Loucy (cell line): ENCODE results near the gene CALU.

ENCODE experiments used
- H2AFZ ChIP-seq: fragments of 200-600 bp; sonication (generic); 2 replicates; pipeline ENCODE4 v1.6.0; 2016; ENCODE audit warnings: antibody characterized with exemption, mild to moderate bottlenecking, low read length, moderate library complexity
- H3F3A ChIP-seq: fragments of 200-600 bp; 2 replicates; pipeline ENCODE4 v1.6.0; 2016; ENCODE audit warnings: antibody characterized with exemption, low read depth, mild to moderate bottlenecking
- H3K27me3 ChIP-seq: fragments of 200-600 bp; sonication (generic); 2 replicates; pipeline ENCODE4 v1.6.1; 2014; ENCODE audit warnings: low read length, mild to moderate bottlenecking; ENCODE audit not compliant: insufficient read depth, poor library complexity, severe bottlenecking
- H3K36me3 ChIP-seq: fragments of 200-600 bp; sonication (generic); 2 replicates; pipeline ENCODE4 v1.6.1; 2016; ENCODE audit warnings: low read length; ENCODE audit not compliant: insufficient read depth
- H3K4me1 ChIP-seq: fragments of 200-600 bp; sonication (generic); 2 replicates; pipeline ENCODE4 v1.5.1; 2014; ENCODE audit warnings: low read length, mild to moderate bottlenecking; ENCODE audit not compliant: insufficient read depth, poor library complexity, severe bottlenecking
- H3K4me2 ChIP-seq: fragments of 200-600 bp; sonication (generic); 2 replicates; pipeline ENCODE4 v1.6.0; 2014; ENCODE audit warnings: antibody characterized with exemption, low read length, low read depth, mild to moderate bottlenecking; ENCODE audit not compliant: poor library complexity, severe bottlenecking
- H3K4me3 ChIP-seq: fragments of 200-600 bp; sonication (generic); 2 replicates; pipeline ENCODE4 v1.5.1; 2014; ENCODE audit warnings: low read length, mild to moderate bottlenecking, mixed read lengths; ENCODE audit not compliant: poor library complexity, severe bottlenecking
- H3K79me2 ChIP-seq: fragments of 200-600 bp; sonication (generic); 2 replicates; pipeline ENCODE4 v1.6.1; 2014; ENCODE audit warnings: low read length; ENCODE audit not compliant: insufficient read depth
- H3K9ac ChIP-seq: fragments of 200-600 bp; sonication (generic); 2 replicates; pipeline ENCODE4 v1.6.0; 2014; ENCODE audit warnings: mild to moderate bottlenecking, low read depth, low read length, moderate library complexity; ENCODE audit not compliant: poor library complexity, severe bottlenecking
- H3K9me2 ChIP-seq: fragments of 200-600 bp; sonication (generic); replicated peaks from 2 replicates; pipeline ENCODE4 v1.6.1; 2016; ENCODE audit warnings: low read depth, low read length, mixed read lengths
- H3K9me3 ChIP-seq: fragments of 200-600 bp; sonication (generic); 2 replicates; pipeline ENCODE4 v1.6.1; 2014; ENCODE audit warnings: mild to moderate bottlenecking, antibody characterized with exemption, low read length, low read depth; ENCODE audit not compliant: insufficient read depth
- H4K20me1 ChIP-seq: fragments of 200-600 bp; sonication (generic); 2 replicates; pipeline ENCODE4 v1.6.0; 2014; ENCODE audit warnings: antibody characterized with exemption, low read length, mild to moderate bottlenecking; ENCODE audit not compliant: insufficient read depth, poor library complexity, severe bottlenecking
- CTCF ChIP-seq: fragments of 200-600 bp; sonication (generic); conservative IDR thresholded peaks from 2 replicates; pipeline ENCODE4 v1.5.1; 2014; ENCODE audit warnings: mild to moderate bottlenecking, antibody characterized with exemption, low read length
- EZH2phosphoT487 ChIP-seq: fragments of 200-600 bp; IDR thresholded peaks from 2 replicates; pipeline ENCODE4 v1.6.1; 2018; ENCODE audit warnings: antibody characterized with exemption, mild to moderate bottlenecking, moderate library complexity, borderline replicate concordance

CALU gene

GRCh38 chr7:128729494-128729893, 9.7 kb upstream of the CALU start:
- H3K4me3 ChIP-seq: no peak overlapping the region
- peaks cover 12% of the 10 kb centered on the region for H3K4me1 ChIP-seq
- no peaks in the 10 kb centered on the region for H3K79me2 ChIP-seq
- H4K20me1 ChIP-seq: no peaks in the 10 kb centered on the region
- no peak for TF ChIP-seq EZH2phosphoT487
- TF ChIP-seq CTCF: no peak
- no peaks in the 10 kb centered on the region for H3K27me3 ChIP-seq
- no peaks in the 10 kb centered on the region for H3K36me3 ChIP-seq
- no peak overlapping the region for H3K9ac ChIP-seq
- no peak overlapping the region for H3K4me2 ChIP-seq
- H2AFZ ChIP-seq: no peak overlapping the region
- H3K9me2 ChIP-seq: no peaks in the 10 kb centered on the region
- H3K9me3 ChIP-seq: no peaks in the 10 kb centered on the region
- no peaks in the 10 kb centered on the region for H3F3A ChIP-seq

- no peak overlapping the region; the same call in 1 of the 2 replicates for H2AFZ ChIP-seq
- no peak overlapping the region for H3K9ac ChIP-seq
- H3K4me1 ChIP-seq: peaks cover 20% of the 10 kb centered on the region
- no peak for TF ChIP-seq CTCF
- no peak for TF ChIP-seq EZH2phosphoT487
- H3K4me3 ChIP-seq: no peak overlapping the region
- H3K27me3 ChIP-seq: no peaks in the 10 kb centered on the region
- H3K79me2 ChIP-seq: no peaks in the 10 kb centered on the region
- no peaks in the 10 kb centered on the region for H3K9me3 ChIP-seq
- no peaks in the 10 kb centered on the region for H4K20me1 ChIP-seq
- H3K36me3 ChIP-seq: no peaks in the 10 kb centered on the region
- H3K9me2 ChIP-seq: no peaks in the 10 kb centered on the region
- H3K4me2 ChIP-seq: no peak overlapping the region
- H3F3A ChIP-seq: no peaks in the 10 kb centered on the region
Measured at GRCh38 chr7:128731184-128731583, 8.0 kb upstream of the CALU start.

GRCh38 chr7:128732521-128733277, 6.5 kb upstream of the CALU start:
- H3K36me3 ChIP-seq: no peaks in the 10 kb centered on the region
- no peak overlapping the region for H3K4me3 ChIP-seq
- peaks cover 20% of the 10 kb centered on the region for H3K4me1 ChIP-seq
- H4K20me1 ChIP-seq: no peaks in the 10 kb centered on the region
- peak overlapping the region; percentile 4 for H3K4me2 ChIP-seq
- peak overlapping the region; percentile 47; the same call in 1 of the 2 replicates for H2AFZ ChIP-seq
- H3F3A ChIP-seq: no peaks in the 10 kb centered on the region
- H3K9me3 ChIP-seq: no peaks in the 10 kb centered on the region
- no peaks in the 10 kb centered on the region for H3K79me2 ChIP-seq
- no peak for TF ChIP-seq EZH2phosphoT487
- TF ChIP-seq CTCF: no peak
- H3K9ac ChIP-seq: no peak overlapping the region
- H3K27me3 ChIP-seq: no peaks in the 10 kb centered on the region
- no peaks in the 10 kb centered on the region for H3K9me2 ChIP-seq
